Mesothelial cell of epicardium (in vitro differentiated cells): ENCODE data around the gene ANKS1B. TPM values are rescaled to one million over a fixed set of nuclear protein-coding genes. Genes with fewer than 3 reads are reported as not detected.
"Not testable (repeated sequence)": the region's sequence is repeated elsewhere in the genome, so short reads cannot be mapped to it uniquely, and the experiment has no call there.

Source experiments
- DNase-seq, 2 experiments: peaks; one replicate each; pipeline ENCODE4 v3.0.0; 2021; ENCODE audit warnings: low spot score in 2 of 2; ENCODE audit not compliant: unreplicated experiment in 2 of 2
- H3K27ac Mint-ChIP-seq: 2 replicates; pipeline ENCODE4 v1.8.0; 2021; ENCODE audit warnings: mixed read lengths
- H3K27me3 Mint-ChIP-seq: 2 replicates; pipeline ENCODE4 v1.8.0; 2021; ENCODE audit warnings: low read depth, mixed read lengths
- H3K36me3 Mint-ChIP-seq: 2 replicates; pipeline ENCODE4 v1.8.0; 2021; ENCODE audit warnings: mixed read lengths
- H3K4me1 Mint-ChIP-seq: 2 replicates; pipeline ENCODE4 v1.8.0; 2021; ENCODE audit warnings: mixed read lengths
- H3K4me3 Mint-ChIP-seq: 2 replicates; pipeline ENCODE4 v1.8.0; 2021; ENCODE audit warnings: mild to moderate bottlenecking, moderate library complexity, mixed read lengths
- H3K9me3 Mint-ChIP-seq: 2 replicates; pipeline ENCODE4 v1.8.0; 2021; ENCODE audit warnings: mixed read lengths
- total RNA-seq: library from RNA; stranded (reverse); gene quantifications from 3 replicates; pipeline ENCODE4 v1.2.1, GENCODE V29; 2021
- TF ChIP-seq, protein P1 (sequence below): fragments of 200-600 bp; sonication (generic); IDR thresholded peaks from one replicate; pipeline ENCODE4 v1.5.0; 2021; ENCODE audit warnings: antibody characterized with exemption; ENCODE audit not compliant: unreplicated experiment

ANKS1B gene
- total RNA-seq, 1 donor from 2014 or later: 8.8 TPM

DNA sequence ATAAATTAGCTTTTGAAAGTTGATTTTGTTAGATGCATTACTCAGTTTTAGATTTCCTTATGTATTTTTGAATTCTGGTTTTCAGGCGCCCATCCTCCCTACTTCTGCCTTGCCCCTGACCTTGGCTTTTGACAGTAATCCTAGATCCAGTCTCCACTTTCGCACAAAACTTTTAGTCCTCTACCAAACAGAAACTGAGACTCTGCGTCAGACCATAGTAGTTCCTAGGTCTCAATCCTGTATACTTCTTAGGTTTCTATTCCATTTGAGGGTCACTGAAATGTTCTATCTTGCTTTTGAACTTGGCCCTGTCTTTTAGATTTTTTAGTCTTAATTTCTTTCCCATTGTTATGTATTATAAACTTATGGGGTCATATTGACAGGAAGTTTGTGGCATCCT, 645.1 kb downstream of the ANKS1B start:
- peaks cover 8% of the 10 kb centered on the region for H3K4me1 Mint-ChIP-seq
- H3K27ac Mint-ChIP-seq: no peak overlapping the region
- H3K9me3 Mint-ChIP-seq: peaks cover 6% of the 10 kb centered on the region
- DNase-seq: no peak
- no peaks in the 10 kb centered on the region for H3K27me3 Mint-ChIP-seq
- H3K36me3 Mint-ChIP-seq: no peaks in the 10 kb centered on the region
- H3K4me3 Mint-ChIP-seq: no peak overlapping the region
- TF ChIP-seq, protein P1, sequence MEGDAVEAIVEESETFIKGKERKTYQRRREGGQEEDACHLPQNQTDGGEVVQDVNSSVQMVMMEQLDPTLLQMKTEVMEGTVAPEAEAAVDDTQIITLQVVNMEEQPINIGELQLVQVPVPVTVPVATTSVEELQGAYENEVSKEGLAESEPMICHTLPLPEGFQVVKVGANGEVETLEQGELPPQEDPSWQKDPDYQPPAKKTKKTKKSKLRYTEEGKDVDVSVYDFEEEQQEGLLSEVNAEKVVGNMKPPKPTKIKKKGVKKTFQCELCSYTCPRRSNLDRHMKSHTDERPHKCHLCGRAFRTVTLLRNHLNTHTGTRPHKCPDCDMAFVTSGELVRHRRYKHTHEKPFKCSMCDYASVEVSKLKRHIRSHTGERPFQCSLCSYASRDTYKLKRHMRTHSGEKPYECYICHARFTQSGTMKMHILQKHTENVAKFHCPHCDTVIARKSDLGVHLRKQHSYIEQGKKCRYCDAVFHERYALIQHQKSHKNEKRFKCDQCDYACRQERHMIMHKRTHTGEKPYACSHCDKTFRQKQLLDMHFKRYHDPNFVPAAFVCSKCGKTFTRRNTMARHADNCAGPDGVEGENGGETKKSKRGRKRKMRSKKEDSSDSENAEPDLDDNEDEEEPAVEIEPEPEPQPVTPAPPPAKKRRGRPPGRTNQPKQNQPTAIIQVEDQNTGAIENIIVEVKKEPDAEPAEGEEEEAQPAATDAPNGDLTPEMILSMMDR: no peak

DNA sequence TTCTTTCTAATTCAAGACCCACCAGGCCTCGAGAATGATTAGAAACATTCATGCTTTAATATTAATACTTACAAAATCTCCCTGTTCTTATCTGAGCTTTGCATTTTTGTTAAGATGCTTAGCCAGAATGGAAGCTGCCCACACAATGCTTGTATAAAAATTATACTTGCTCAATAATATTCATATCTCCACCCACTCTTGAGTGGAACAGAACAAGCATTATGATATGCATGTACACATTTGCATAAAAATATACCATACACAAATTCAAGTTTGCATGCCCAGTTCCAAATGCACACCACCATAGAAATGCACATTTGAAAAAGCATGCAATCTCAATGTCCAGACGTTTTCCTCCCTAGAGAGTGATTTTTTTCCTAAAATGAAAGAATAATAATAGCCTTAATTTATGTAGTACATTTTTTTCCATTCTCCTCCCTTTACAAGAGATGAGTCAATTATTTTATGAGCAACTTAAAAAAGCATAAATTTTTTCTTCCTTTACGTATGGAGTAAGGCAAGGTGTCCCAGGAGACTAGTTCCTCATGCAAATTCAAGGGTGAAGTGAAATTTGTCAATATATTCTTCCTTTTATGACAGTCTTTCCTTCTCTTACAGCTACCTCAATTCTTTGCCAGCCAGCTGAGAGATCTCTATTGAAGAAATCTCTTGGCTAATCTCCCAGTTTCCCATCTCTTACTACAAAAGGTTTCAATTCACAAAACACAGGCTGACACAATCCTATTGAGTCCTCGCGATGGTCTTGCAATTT, 650.3 kb downstream of the ANKS1B start:
- DNase-seq: no peak
- no peaks in the 10 kb centered on the region for H3K4me1 Mint-ChIP-seq
- H3K36me3 Mint-ChIP-seq: no peaks in the 10 kb centered on the region

DNA sequence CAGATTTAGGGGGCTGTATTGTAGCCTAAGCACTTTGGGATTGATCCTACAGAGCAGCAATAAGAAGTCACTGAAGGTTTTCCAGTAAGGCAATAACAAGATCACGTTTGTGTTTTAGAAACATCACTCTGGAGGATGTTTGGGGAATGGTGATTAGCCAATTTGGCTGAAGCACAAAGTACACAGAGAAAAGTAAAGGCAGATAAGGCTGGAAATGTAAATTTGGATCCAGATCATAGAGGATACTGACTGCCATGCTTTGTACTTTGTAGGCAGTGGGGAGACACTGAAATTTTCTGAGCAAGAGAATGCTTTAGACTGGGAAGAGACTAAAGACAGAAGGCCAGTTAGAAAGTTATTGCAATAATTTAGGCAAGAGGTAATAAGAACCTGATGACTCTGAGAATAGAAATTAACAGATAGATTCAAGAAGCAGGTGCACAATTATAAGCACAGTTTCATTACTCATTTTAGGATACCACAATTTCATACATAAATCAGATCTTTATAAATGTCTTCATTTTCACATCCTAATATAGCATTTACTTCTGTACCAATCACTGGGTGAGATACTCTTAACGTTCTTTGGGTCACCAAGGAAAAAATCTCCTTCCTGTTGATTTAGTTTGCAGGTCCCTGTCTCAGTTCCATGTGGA, 651.7 kb downstream of the ANKS1B start:
- no peaks in the 10 kb centered on the region for H3K27me3 Mint-ChIP-seq

More for the DNA sequence above, 650.3 kb downstream of the ANKS1B start:
- TF ChIP-seq, protein P1: no peak
- Mint-ChIP-seq H3K9me3 (peaks cover 6% of the 10 kb centered on the region), H3K4me3 (no peak overlapping the region), H3K27me3 (no peaks in the 10 kb centered on the region), H3K27ac (no peak overlapping the region)

DNA sequence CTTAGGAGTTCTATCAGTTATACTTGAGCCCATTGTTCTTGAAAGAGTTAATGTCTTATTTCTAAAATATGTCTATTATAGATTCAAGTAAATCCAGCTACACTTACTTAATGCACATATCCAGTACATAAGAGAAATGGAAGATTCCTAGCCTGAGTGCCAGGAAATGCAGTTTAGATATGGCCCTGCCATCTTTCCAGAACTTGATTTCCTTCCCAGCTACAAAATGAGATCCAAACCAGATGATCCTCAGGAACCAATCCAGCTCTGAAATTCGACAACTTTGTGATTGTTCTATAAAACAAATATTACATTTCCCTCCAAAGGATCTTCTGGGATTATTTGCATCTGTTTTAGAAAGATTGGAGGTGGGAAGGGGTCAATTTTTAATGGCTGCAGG, 654.5 kb downstream of the ANKS1B start:
- Mint-ChIP-seq H3K27ac (no peak overlapping the region), H3K9me3 (peaks cover 12% of the 10 kb centered on the region), H3K36me3 (no peaks in the 10 kb centered on the region), H3K4me1 (no peaks in the 10 kb centered on the region), H3K27me3 (no peaks in the 10 kb centered on the region), H3K4me3 (no peak overlapping the region)
- TF ChIP-seq, protein P1: no peak
- no peak for DNase-seq

More for the DNA sequence above, 651.7 kb downstream of the ANKS1B start:
- Mint-ChIP-seq H3K27ac (no peak overlapping the region), H3K36me3 (no peaks in the 10 kb centered on the region), H3K9me3 (peaks cover 17% of the 10 kb centered on the region), H3K4me1 (no peaks in the 10 kb centered on the region), H3K4me3 (no peak overlapping the region)
- no peak for DNase-seq
- TF ChIP-seq, protein P1: no peak

DNA sequence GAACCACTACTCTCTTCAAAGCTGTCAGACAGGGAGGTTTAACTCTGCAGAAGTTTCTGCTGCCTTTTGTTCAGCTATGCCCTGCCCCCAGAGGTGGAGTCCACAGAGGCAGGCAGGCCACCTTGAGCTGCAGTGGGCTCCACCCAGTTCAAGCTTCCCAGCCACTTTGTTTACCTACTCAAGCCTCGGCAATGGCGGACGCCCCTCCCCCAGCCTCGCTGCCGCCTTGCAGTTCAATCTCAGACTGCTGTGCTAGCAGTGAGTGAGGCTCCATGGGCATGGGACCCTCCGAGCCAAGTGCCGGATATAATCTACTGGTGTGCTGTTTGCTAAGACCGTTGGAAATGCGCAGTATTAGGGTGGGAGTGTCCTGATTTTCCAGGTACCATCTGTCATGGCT, 663.5 kb downstream of the ANKS1B start:
- not testable (repeated sequence) for H3K27ac Mint-ChIP-seq, H3K27me3 Mint-ChIP-seq, H3K4me1 Mint-ChIP-seq, DNase-seq, H3K4me3 Mint-ChIP-seq, H3K36me3 Mint-ChIP-seq
- H3K9me3 Mint-ChIP-seq: peaks cover 40% of the 10 kb centered on the region

DNA sequence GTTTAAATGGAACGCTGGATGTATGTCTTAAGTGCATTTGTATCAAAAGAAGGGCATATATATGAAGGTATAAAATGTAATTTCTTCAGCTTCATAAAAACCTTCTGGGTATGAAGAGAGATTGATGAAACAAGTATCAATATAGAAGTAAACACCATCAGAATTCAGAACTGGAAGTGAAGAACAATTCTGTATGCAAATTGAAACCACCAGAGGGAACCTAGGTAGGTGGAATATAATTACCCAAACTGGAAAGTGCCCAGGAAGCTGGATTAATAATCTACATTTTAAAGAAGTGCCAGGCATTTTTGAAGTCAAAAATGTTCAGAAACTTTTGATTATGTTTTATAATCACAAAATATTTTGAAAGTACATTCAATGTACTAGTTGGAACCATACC, 673.4 kb downstream of the ANKS1B start:
- H3K27me3 Mint-ChIP-seq: peaks cover 11% of the 10 kb centered on the region
- no peaks in the 10 kb centered on the region for H3K4me1 Mint-ChIP-seq
- no peak overlapping the region for H3K27ac Mint-ChIP-seq
- H3K9me3 Mint-ChIP-seq: peaks cover 7% of the 10 kb centered on the region
- TF ChIP-seq, protein P1: no peak
- no peak for DNase-seq
- no peak overlapping the region for H3K4me3 Mint-ChIP-seq
- no peaks in the 10 kb centered on the region for H3K36me3 Mint-ChIP-seq
